HEK293 (cell line): ENCODE data around the gene TXNRD2.

Experiments used
- CTCF ChIP-seq: fragments of 450-650 bp; formaldehyde crosslinking; IDR thresholded peaks from 2 replicates; pipeline ENCODE4 v1.5.1; 2016; ENCODE audit warnings: missing biosample characterization, missing genetic modification characterization
- GLI4 ChIP-seq: fragments of 450-650 bp; formaldehyde crosslinking; IDR thresholded peaks from 2 replicates; pipeline ENCODE4 v1.5.1; 2016; ENCODE audit warnings: missing biosample characterization, missing genetic modification characterization
- KLF10 ChIP-seq: fragments of 450-650 bp; IDR thresholded peaks from 2 replicates; pipeline ENCODE4 v1.5.1; 2018; ENCODE audit warnings: missing biosample characterization, mild to moderate bottlenecking, missing genetic modification characterization
- PATZ1 ChIP-seq: fragments of 450-650 bp; formaldehyde crosslinking; IDR thresholded peaks from 2 replicates; pipeline ENCODE4 v1.5.1; 2016; ENCODE audit warnings: missing biosample characterization, missing genetic modification characterization
- PRDM1 ChIP-seq: fragments of 450-650 bp; formaldehyde crosslinking; IDR thresholded peaks from 2 replicates; pipeline ENCODE4; 2016; ENCODE audit warnings: missing biosample characterization, missing genetic modification characterization
- PRDM10 ChIP-seq: fragments of 450-650 bp; formaldehyde crosslinking; IDR thresholded peaks from 2 replicates; pipeline ENCODE4 v1.5.1; 2016; ENCODE audit warnings: missing biosample characterization, missing genetic modification characterization
- ZBTB21 ChIP-seq: fragments of 450-650 bp; formaldehyde crosslinking; IDR thresholded peaks from 2 replicates; pipeline ENCODE4 v1.5.1; 2017; ENCODE audit warnings: missing biosample characterization, missing genetic modification characterization
- ZBTB8A ChIP-seq: fragments of 450-650 bp; formaldehyde crosslinking; IDR thresholded peaks from 2 replicates; pipeline ENCODE4 v1.5.1; 2016; ENCODE audit warnings: missing biosample characterization, missing genetic modification characterization
- ZNF155 ChIP-seq: fragments of 450-650 bp; formaldehyde crosslinking; IDR thresholded peaks from 2 replicates; pipeline ENCODE4 v1.5.1; 2016; ENCODE audit warnings: missing biosample characterization, missing genetic modification characterization
- ZNF433 ChIP-seq: fragments of 450-650 bp; formaldehyde crosslinking; IDR thresholded peaks from 2 replicates; pipeline ENCODE4 v1.5.1; 2016; ENCODE audit warnings: missing biosample characterization, missing genetic modification characterization, low read depth
- ZNF596 ChIP-seq: fragments of 450-650 bp; IDR thresholded peaks from 2 replicates; pipeline ENCODE4 v1.5.0; 2018; ENCODE audit warnings: missing biosample characterization, mild to moderate bottlenecking, missing genetic modification characterization, moderate library complexity
- ZNF639 ChIP-seq: fragments of 450-650 bp; formaldehyde crosslinking; IDR thresholded peaks from 2 replicates; pipeline ENCODE4 v1.5.1; 2016; ENCODE audit warnings: missing biosample characterization, missing genetic modification characterization
- ZNF664 ChIP-seq: fragments of 450-650 bp; formaldehyde crosslinking; IDR thresholded peaks from 2 replicates; pipeline ENCODE4 v1.5.1; 2016; ENCODE audit warnings: missing biosample characterization, missing genetic modification characterization

- TF ChIP-seq ZNF664 (no peak), CTCF (tag by site-specific recombination) (no peak), GLI4 (tag by site-specific recombination) (no peak), ZNF639 (no peak), PATZ1 (no peak), ZNF155 (tag by site-specific recombination) (no peak), PRDM1 (tag by site-specific recombination) (no peak), ZBTB8A (tag by site-specific recombination) (no peak), PRDM10 (tag by site-specific recombination) (no peak), ZNF433 (tag by site-specific recombination) (no peak), KLF10 (tag by site-specific recombination) (no peak), ZBTB21 (tag by site-specific recombination) (no peak), ZNF596 (tag by site-specific recombination) (no peak)
Measured at GRCh38 chr22:19890502-19891316, 50.9 kb downstream of the TXNRD2 start.
